Mammary epithelial cell (primary cell): ENCODE results near the gene SPATA22.

Experiments
- CTCF ChIP-seq, 2 donors: IDR thresholded peaks in 1 of 2; conservative IDR thresholded peaks in 1 of 2; 2 replicates each; pipeline ENCODE4 v1.5.1; 2011 to 2012; ENCODE audit warnings: inconsistent platforms in 2 of 2, low read length in 2 of 2, mild to moderate bottlenecking in 2 of 2, control low read depth in 1 of 2, low read depth in 1 of 2; ENCODE audit not compliant: insufficient read depth in 1 of 2; ENCODE audit errors: extremely low read depth in 1 of 2
- EZH2 ChIP-seq: IDR thresholded peaks from 2 replicates; pipeline ENCODE4 v1.6.1; 2012; ENCODE audit warnings: low read length, inconsistent platforms, borderline replicate concordance

DNA sequence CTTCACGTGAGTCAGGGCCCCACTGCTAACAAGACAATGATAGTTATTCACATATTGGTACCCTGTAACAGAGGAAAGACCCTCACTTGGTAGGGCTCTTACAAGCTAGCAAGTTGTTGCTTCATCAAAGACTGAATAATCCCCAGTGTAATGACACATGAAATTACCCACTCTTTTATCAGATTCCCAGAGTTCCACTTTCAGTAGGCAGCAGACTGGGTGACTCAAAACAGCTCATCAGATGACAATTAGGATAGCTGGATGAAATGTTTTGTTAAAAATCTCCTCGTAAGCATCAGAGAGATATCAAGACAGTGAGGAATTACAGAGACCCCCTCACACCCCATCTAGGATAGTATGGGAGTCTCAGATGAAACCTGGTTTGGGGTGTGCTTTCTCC, 31.2 kb downstream of the SPATA22 start:
- TF ChIP-seq CTCF (conservative IDR thresholded peaks at IDR 0.05 in 1 of 2, IDR thresholded peaks at IDR 0.05 in 1 of 2; ENCODE audit: extremely low read depth in 1 of 2, insufficient read depth in 1 of 2, low read depth in 1 of 2, low read length in 2 of 2) (no peak), EZH2 (no peak)
